HG03571 (cell line): ENCODE data around the gene STK32B.

Experiments
- ATAC-seq: cut with Tn5 transposase; IDR thresholded peaks from one replicate; pipeline ENCODE4 v1.9.1; 2021; ENCODE audit not compliant: unreplicated experiment

The STK32B gene

DNA sequence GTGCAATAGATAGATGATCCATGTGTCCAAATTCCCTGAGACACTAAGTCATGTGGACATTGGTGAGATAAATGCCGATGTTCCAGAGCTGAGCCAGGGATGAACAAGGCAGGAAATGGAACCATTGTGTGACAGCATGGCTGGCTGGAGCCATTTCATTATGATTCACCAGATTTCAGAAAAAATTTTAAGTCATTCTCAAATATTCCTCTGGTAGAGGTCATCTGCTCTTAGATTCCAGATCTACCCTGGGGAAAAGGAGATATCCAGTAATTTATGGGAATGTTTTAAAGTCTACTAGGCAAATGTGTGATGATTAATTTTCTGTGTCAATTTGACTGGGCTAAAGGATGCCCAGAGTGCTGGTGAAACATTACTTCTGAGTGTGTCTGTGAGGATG, 287.3 kb downstream of the STK32B start:
- no peak for ATAC-seq

DNA sequence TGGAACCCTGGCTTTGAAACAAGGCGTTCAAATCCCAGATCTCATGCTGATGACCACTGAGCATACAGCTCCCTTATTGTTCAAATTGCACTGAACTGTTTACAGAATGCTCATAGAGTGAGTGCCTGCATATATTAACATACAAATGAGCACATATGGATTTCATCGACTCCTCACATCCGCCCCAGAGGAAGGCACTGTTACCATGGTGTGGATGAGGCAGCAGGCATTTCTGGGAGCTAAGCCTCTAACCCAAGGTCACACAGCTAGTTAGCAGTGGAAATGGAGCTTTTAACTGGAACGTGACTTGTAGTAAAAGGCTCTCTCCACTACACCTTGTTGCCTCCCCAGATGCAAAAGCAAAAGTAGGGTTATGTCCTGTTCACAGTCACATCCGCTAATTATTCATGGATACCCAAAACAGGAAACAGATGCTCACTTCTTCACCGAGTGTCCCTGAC, 289.7 kb downstream of the STK32B start:
- ATAC-seq: no peak

DNA sequence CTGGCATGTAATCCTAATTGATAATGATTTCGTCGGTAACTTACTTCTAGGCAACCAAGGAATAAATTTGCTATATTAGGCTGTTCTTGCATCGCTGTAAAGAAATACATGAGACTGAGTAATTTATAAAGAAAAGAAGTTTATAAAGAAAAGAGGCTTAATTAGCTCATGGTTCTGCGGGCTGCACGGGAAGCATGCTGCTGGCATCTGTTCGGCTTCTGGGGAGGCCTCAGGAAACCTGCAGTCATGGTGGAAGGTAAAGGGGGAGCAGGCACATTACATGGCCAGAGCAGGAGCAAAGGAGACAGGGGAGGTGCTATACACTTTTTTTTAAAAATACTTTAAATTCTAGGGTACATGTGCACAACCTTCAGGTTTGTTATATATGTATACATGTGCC, 290.2 kb downstream of the STK32B start:
- no peak for ATAC-seq

DNA sequence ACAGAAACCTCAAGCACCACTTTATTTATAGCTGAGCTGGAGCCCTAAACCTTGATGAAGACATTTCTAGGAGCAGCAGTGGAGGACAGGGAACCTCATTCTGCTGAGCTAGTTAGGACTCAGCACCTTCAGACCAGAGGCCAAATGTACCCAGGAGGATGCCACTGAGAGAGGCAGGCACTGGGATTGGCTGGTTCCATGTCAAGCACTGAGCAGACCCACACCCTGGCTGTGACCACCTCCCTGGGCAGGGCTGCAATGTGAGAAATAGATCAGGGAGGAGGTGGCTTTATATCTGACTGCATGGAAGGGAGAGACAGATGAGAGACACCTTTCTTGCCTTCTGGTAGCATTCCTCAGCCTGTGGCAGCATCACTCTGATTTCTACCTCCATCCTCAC, 304.6 kb downstream of the STK32B start:
- ATAC-seq: no peak

DNA sequence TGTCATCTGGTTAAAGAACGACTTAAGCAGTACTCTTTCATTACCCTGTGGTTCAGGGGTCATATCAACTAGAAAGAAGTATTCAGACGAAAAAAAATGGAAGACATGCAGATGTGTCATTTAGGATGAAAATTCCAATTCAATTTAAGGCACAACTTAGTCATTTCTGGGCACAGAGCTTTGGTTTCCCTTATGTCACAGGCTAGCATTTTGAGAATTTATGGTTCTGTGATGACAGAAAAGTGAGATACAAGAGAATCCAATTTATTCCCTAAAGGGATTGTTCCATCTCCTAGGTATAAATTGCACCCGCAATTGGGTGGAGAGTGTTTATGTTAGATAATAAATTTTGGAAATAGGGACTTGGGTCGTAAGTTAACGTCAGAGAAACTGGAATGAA, 306.6 kb downstream of the STK32B start:
- no peak for ATAC-seq

DNA sequence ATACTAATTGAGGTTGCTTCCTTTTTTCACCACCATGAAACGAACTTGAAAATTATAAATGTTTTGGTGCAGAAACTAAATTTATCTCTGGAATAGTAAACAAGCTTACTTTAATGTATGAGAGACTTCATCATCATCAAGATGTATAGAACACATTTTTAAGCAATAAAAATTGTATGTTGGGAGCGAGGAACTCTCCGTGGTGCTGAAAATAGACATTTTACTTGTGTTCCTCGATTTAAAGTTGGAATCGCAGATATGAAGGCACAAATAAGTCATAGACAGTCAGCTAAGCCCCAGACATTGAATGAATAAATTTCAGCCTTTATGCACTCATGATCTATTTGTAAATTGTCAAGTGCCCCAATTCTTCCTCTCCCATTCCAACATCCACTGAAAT, 310.7 kb downstream of the STK32B start:
- no peak for ATAC-seq

DNA sequence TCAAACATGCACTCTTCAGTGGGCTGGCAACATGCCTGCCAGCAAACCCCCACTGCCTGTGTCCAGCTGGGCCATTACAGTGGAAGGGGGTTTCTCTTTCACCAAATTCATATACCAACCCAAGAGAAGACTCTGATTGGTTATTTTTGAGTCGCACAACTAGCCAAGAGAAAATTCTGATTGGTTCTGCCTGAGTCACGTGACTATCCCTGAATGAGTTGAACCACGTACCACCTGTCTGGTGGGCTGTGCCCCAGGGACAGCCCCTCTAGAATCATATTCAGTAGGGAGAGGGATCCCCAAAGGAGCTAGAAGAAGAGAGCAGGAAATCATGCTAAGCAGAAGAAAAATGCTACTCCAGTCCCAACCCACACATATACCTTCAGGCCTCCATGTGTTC, 313.1 kb downstream of the STK32B start:
- no peak for ATAC-seq

DNA sequence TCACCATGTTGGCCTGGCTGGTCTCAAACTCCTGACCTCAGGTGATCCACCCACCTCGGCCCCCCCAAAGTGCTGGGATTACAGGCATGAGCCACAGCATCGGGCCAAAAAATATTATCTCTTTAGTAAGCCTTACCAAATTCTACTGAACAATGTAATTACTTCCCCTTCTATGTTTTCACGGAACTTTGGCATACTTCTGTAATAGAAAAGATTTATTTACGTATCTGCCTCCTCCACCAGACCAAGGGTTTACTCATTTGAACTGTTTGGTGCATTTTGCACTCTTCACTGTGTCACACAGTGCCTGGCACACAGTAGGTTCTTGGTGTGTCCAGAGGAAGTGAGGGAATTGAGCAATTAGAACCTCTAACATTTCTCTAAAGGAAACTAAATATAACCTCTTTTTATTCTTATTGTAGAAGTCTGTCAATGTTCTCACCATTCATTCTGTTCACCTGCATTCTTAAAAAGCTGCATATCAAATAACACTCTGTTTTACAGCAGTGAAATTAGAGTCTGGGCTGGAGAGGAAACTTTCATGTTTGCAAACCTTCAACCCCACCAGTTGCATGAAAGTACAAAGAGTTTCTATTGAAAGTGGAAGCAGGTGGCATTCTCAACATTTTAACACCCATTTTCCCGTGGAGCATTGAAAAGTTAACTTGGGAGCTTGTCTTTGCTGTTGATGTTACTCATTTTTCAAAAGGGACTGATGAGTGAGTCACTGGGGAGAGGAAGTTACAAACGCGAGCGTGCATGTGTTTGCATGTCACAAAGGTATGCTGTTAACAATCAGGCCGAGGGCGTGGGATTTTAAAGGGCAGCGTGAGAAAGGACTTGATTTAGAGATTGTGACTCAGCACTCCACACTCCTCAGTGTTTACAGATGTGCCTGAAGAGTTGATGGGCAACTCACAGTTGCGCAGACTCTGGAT, 314.1 kb downstream of the STK32B start:
- ATAC-seq: no peak

DNA sequence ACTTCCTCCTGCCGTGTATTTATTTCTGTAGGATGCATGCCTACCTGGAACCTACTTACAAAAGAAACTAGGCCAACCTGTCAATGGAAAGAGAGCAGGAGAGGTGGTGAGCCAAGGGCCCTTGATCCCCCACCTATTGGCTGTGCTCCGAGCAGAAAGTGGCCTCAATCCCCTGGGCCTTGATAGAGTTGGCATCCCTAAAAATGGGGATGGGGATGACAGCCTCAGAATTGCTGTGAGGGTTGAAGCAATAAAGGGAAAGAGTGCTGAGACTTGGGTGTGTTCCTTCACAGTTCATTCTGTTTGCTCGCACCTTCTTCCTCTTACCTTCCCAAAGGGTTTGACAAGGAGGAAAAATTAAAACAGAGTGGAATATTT, 314.7 kb downstream of the STK32B start:
- ATAC-seq: no peak

DNA sequence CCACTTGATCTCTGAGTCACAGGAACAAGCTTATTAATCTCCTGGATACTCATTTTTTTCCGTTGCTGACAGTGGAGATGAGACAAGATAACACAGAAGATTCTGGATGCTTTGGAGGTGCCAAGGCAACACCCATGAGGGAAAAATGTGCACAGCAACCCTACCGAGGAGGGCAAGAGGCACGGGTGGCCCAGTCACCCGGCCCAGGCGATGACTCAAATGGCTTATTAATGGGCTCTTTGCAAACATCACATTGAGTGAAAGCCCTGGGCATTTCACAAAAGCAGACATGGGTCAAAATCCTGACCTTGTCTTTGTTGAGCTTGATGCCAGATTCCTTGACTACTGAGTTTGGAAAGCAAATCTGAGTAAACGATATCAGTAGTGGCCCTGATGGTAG, 315.1 kb downstream of the STK32B start:
- ATAC-seq: no peak

DNA sequence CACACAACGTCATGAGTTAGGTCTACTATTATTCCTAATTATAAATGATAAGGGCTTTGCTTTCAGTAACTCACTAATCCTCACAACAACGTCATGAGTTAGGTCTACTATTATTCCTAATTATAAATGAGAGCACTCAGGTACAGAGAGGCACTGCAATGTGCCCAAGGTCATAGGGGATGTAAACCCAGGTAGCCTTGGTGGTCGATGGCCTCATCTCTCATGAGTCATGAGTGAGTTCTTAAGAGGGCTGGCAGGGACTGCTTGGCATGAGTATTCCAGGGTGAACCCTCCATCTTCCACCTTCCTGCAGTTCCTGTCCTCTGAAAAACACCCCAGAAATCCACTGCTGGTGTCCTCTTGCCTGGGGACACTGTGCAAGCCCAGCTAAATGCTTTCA, 317.1 kb downstream of the STK32B start:
- no peak for ATAC-seq

DNA sequence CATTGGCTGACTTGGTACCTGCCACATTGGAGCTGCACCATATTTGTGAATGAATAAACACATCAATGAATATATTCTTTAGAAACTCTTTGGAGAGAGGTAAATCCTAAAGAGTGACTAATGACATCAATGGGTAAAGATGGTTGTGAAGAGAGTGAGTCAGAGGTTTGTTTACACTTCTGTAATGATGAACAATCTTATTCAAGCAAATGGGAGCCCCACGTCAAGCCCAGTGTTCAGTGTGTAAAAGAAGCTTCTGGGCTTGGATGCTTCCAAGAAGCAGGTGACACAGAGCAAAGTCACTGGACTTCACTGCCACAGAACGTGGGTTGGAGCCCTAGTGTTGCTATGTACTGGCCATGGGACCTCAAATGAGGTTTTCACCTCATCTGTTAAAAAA, 319.0 kb downstream of the STK32B start:
- no peak for ATAC-seq

DNA sequence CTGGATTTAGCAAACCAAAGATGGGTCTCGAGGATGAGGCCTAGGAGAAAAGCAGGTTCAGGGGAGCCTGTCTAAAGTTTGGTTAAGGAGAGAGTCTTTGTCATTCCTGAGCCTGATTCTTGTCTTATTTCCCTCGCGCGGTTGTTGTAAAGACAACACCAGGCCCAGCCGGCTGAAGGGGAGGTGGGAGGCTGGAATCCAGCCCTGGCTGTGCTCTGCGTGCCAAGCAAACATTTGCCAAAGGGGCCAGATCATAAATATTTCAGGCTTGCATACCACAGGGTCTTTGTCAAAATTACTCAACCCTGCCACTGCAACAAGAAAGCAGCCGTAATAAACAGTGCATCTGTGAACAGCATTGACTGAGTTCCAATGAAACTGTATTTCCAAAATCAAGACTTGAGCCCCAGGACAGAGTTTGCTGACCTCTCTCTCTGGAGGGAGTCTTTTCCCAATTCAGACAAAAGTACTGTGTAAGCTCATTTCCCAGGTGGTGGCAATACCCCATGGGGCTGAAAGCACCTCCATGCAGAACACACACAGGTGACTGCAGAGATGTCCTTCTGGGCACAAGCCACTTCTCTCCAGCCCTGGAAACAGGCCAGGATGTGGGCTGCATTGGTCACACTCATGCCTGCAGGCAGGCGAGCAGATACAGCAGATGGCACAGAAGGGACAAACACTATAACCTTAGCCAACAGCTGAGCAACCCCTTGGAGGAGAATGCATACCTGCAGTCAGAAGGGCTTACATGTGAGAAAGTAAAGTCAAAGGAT, 320.3 kb downstream of the STK32B start:
- no peak for ATAC-seq

DNA sequence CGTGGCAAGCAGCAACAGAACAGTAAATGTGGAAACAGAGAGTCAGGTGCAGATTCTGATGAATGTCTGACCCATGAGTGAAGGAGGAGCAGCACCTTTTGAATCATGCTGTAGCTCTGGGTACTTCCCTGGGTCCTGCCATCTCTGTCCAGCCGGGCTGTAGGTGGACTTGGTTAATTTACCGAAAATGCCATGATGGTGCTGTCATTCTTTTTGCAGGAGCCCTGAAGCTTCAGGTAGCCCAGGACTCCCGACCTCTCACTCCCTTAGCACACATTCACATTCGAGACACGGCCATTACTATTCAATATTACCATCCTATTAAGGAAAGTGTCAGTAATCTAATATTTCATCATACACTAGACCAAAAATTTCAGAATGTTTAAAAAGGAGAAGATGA, 320.9 kb downstream of the STK32B start:
- ATAC-seq: no peak

DNA sequence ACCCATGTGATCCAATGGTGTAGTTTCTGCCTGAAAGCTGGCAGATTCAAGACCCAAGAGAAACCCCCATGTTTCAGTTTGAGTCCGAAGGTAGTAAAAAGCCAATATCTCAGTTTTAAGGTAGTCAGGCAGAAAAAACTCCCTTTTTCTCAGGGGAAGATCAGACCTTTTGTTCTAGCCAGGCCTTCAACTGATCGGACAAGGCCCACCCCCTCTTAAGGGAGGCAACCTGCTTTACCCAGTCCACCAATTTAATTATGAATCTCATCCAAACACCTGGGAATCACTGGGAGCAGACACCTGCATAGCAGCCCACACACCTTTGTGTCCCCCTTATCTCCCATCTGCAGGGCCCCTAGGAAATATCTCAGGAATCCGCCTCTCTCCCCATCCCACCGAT, 322.0 kb downstream of the STK32B start:
- ATAC-seq: no peak

DNA sequence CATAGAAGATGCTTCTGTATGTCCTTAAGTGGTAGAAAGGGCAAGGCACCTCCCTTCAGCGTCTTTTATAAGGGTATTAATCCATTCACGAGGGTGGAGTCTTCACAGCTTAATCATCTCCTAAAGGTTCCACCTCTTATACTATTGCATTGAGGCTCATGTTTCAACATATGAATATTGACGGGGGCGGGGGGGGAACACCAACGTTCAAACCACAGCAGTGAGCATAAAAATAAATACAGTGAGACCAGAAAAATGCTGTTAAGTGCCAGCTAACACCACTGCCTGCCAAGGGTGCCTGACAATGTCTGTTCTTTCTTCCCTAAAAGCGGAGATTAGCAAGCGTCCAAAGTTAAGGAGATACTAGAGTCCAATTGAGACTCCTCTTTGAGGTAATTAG, 323.3 kb downstream of the STK32B start:
- ATAC-seq: no peak

DNA sequence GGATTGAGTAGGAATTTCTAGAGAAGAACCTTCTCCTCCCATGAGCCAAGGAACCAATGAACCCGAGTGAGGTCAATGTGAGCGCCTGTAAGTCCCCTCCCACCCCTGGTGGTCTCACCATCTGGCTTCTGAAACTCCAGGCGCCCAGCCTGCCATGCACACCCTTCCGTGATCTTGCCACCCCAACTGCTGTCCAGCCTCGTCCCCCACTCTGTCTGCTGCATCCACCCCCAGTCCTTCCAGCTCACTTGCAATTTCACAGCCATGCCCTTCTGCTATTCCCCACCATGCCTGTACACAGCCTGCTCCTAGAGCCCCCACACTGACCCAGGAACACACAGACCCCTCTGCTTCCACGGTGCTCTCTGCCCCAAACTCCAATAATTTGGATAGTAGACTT, 323.7 kb downstream of the STK32B start:
- ATAC-seq: no peak

DNA sequence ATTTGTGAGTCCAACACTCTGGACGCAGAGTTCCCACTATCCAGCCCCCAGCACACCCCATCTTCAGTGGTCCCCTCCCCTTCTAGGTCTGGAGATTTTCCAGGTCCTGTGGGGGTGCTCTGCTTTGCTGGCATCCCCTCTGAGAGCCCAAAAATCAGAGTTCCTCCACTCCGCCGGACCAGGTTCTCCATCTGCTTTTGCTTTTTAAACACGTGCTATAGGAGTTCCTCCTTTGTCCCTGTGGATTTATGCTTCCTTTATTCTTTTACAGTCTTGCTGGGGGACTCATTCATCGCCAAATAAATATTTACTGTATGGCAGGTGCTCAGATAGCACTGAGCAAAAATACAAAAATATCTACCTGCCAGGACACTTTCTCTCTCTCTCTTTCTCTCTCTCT, 324.7 kb downstream of the STK32B start:
- ATAC-seq: no peak

DNA sequence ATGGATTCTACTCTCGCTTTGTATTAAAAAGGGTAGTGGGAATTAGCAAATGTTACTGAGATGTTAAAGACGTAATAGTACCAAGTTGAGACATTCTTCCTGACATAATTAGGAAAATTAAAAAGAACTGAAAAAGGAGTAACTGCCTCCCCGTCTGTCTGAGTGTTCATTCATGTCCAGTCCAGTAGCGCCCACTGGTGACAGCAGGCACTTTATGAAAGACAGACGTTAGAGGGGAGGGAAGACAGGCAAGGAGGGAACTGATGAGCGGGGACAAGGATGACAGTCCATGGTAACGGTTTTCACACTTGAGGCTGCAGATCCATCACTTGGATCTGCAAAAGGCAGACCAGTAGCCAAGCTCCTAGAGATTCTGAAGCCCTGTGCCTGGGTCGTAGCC, 326.7 kb downstream of the STK32B start:
- ATAC-seq: no peak

DNA sequence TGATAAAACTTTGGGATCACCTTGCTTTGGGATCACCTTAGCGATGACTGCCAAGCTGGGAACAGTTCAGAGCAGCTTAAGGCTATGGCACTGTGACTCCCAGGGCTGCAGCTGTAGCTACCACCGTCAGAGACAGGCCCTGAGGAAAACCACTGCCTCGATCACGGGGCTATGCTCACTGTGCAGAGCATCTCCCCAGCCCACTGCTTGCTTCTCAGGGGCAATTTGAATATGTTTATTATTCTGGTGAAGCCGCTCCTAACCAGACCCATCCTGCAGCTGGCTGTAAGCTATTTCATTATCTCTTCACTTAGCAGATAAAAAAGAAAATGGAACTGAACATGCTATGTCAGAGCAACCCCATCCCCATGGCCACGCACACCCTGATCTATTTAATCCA, 328.6 kb downstream of the STK32B start:
- ATAC-seq: no peak

DNA sequence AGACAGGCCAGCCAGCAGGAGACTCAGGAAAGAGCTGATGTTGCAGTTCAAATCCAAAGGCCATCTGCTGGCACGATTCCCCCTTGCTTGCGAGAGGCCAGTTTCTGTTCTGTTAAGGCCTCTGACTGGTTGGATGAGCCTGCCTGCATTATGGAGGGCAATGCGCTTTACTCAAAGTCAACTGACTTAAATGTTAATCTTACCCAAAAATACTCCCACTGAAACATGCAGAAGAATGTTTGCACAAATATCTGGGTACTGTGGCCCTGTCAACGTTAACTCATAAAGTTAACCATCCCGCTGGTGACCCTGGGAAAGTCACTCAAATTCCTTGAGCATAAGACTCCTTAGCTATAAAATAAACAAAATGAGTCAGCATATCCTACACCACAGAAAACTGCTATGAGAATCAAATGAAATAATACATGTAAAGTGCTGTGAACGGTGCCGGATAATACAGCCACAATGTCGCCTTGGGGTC, 330.7 kb downstream of the STK32B start:
- ATAC-seq: no peak
